ENCODE results near the gene NEUROG3. TPM values are rescaled to one million over a fixed set of nuclear protein-coding genes. Genes with fewer than 3 reads are reported as not detected.

NEUROG3 gene
- total RNA-seq, 1 donor from 2014 or later = not detected

GRCh38 chr10:69554611-69555010 is 18.6 kb downstream of the NEUROG3 start:
- no peak for DNase-seq (ENCODE audit: low spot score)
- no peak overlapping the region for H3K27ac Mint-ChIP-seq (ENCODE audit: unreplicated experiment)
- no peaks in the 10 kb centered on the region for H3K4me1 Mint-ChIP-seq (ENCODE audit: unreplicated experiment)
- peaks cover 4% of the 10 kb centered on the region for H3K9me3 Mint-ChIP-seq (ENCODE audit: unreplicated experiment)
- no peaks in the 10 kb centered on the region for H3K36me3 Mint-ChIP-seq (ENCODE audit: low read depth, unreplicated experiment)
- H3K27me3 Mint-ChIP-seq (ENCODE audit: unreplicated experiment) = peaks cover 7% of the 10 kb centered on the region
- TF ChIP-seq CTCF (IDR thresholded peaks at IDR 0.05; ENCODE audit: unreplicated experiment) = no peak
- no peak overlapping the region for H3K4me3 Mint-ChIP-seq (ENCODE audit: unreplicated experiment)

- no peak for DNase-seq (ENCODE audit: low spot score)
- Mint-ChIP-seq H3K27me3 (ENCODE audit: unreplicated experiment) (peaks cover 8% of the 10 kb centered on the region), H3K9me3 (ENCODE audit: unreplicated experiment) (peaks cover 6% of the 10 kb centered on the region), H3K27ac (ENCODE audit: unreplicated experiment) (no peak overlapping the region), H3K4me3 (ENCODE audit: unreplicated experiment) (no peak overlapping the region), H3K4me1 (ENCODE audit: unreplicated experiment) (no peaks in the 10 kb centered on the region), H3K36me3 (ENCODE audit: low read depth, unreplicated experiment) (peaks cover 2% of the 10 kb centered on the region)
- TF ChIP-seq CTCF (IDR thresholded peaks at IDR 0.05; ENCODE audit: unreplicated experiment) = no peak
Observed at GRCh38 chr10:69553328-69553727, 19.9 kb downstream of the NEUROG3 start.

GRCh38 chr10:69552268-69552667 is 21.0 kb downstream of the NEUROG3 start:
- DNase-seq (ENCODE audit: low spot score) = no peak
- H3K27me3 Mint-ChIP-seq (ENCODE audit: unreplicated experiment) = peaks cover 7% of the 10 kb centered on the region
- TF ChIP-seq CTCF (IDR thresholded peaks at IDR 0.05; ENCODE audit: unreplicated experiment) = no peak
- H3K36me3 Mint-ChIP-seq (ENCODE audit: low read depth, unreplicated experiment) = peaks cover 8% of the 10 kb centered on the region
- no peaks in the 10 kb centered on the region for H3K4me1 Mint-ChIP-seq (ENCODE audit: unreplicated experiment)
- H3K27ac Mint-ChIP-seq (ENCODE audit: unreplicated experiment) = no peak overlapping the region
- no peak overlapping the region for H3K4me3 Mint-ChIP-seq (ENCODE audit: unreplicated experiment)
- peaks cover 8% of the 10 kb centered on the region for H3K9me3 Mint-ChIP-seq (ENCODE audit: unreplicated experiment)

GRCh38 chr10:69549959-69550358 is 23.3 kb downstream of the NEUROG3 start:
- Mint-ChIP-seq H3K4me1 (ENCODE audit: unreplicated experiment) (no peaks in the 10 kb centered on the region), H3K36me3 (ENCODE audit: low read depth, unreplicated experiment) (peaks cover 15% of the 10 kb centered on the region), H3K4me3 (ENCODE audit: unreplicated experiment) (no peak overlapping the region), H3K27ac (ENCODE audit: unreplicated experiment) (no peak overlapping the region), H3K9me3 (ENCODE audit: unreplicated experiment) (peaks cover 15% of the 10 kb centered on the region), H3K27me3 (ENCODE audit: unreplicated experiment) (peaks cover 2% of the 10 kb centered on the region)
- DNase-seq (ENCODE audit: low spot score) = no peak
- no peak for TF ChIP-seq CTCF (IDR thresholded peaks at IDR 0.05; ENCODE audit: unreplicated experiment)

- Mint-ChIP-seq H3K4me1 (ENCODE audit: unreplicated experiment) (no peaks in the 10 kb centered on the region), H3K27ac (ENCODE audit: unreplicated experiment) (no peak overlapping the region), H3K27me3 (ENCODE audit: unreplicated experiment) (peaks cover 16% of the 10 kb centered on the region), H3K9me3 (ENCODE audit: unreplicated experiment) (peaks cover 22% of the 10 kb centered on the region), H3K36me3 (ENCODE audit: low read depth, unreplicated experiment) (peaks cover 46% of the 10 kb centered on the region), H3K4me3 (ENCODE audit: unreplicated experiment) (no peak overlapping the region)
- DNase-seq (ENCODE audit: low spot score) = no peak
- TF ChIP-seq CTCF (IDR thresholded peaks at IDR 0.05; ENCODE audit: unreplicated experiment) = no peak
Observed at GRCh38 chr10:69541463-69541862, 31.8 kb downstream of the NEUROG3 start.

Data from endothelial cell (in vitro differentiated cells).